Endodermal cell (in vitro differentiated cells): ENCODE measurements around the gene PTPMT1. TPM values are rescaled to one million over a fixed set of nuclear protein-coding genes. Genes with fewer than 3 reads are reported as not detected.
A peak's percentile ranks its signal among the peaks of the same experiment; 100 is the strongest.

Experiments used
- DNase-seq: peaks from one replicate; pipeline ENCODE4 v3.0.0-alpha.2; 2017
- H3K27ac ChIP-seq: 2 replicates; pipeline ENCODE4 v1.5.1; 2013; ENCODE audit warnings: mild to moderate bottlenecking, low read depth, low read length, moderate library complexity
- H3K27me3 ChIP-seq: 2 replicates; pipeline ENCODE4 v1.6.1; 2013; ENCODE audit warnings: mild to moderate bottlenecking, low read length, moderate library complexity; ENCODE audit not compliant: insufficient read depth, control insufficient read depth, poor library complexity, severe bottlenecking
- H3K36me3 ChIP-seq: 2 replicates; pipeline ENCODE4 v1.7.0; 2013; ENCODE audit warnings: mild to moderate bottlenecking, low read length, moderate library complexity; ENCODE audit not compliant: control insufficient read depth, insufficient read depth
- H3K4me1 ChIP-seq: one replicate; pipeline ENCODE4 v1.7.0; 2013; ENCODE audit warnings: low read length; ENCODE audit not compliant: control insufficient read depth, insufficient read depth
- H3K4me3 ChIP-seq: 2 replicates; pipeline ENCODE4 v1.5.1; 2013; ENCODE audit warnings: mild to moderate bottlenecking, low read length, moderate library complexity
- H3K9ac ChIP-seq: 2 replicates; pipeline ENCODE4 v1.6.1; 2013; ENCODE audit warnings: mild to moderate bottlenecking, low read length, moderate library complexity; ENCODE audit not compliant: poor library complexity, severe bottlenecking; ENCODE audit errors: extremely low read depth
- H3K9me3 ChIP-seq: 2 replicates; pipeline ENCODE4 v1.6.1; 2013; ENCODE audit warnings: mild to moderate bottlenecking, low read length, moderate library complexity; ENCODE audit not compliant: control insufficient read depth
- H3K27ac Mint-ChIP-seq: 2 replicates; pipeline ENCODE4 v1.8.0; 2020; ENCODE audit warnings: mixed read lengths
- H3K27me3 Mint-ChIP-seq: 2 replicates; pipeline ENCODE4 v1.8.0; 2021; ENCODE audit warnings: mild to moderate bottlenecking, mixed read lengths; ENCODE audit not compliant: insufficient read depth
- H3K36me3 Mint-ChIP-seq: 2 replicates; pipeline ENCODE4 v1.8.0; 2020; ENCODE audit warnings: low read depth, mixed read lengths
- H3K4me1 Mint-ChIP-seq: 2 replicates; pipeline ENCODE4 v1.8.0; 2020; ENCODE audit warnings: mixed read lengths
- H3K4me3 Mint-ChIP-seq: 2 replicates; pipeline ENCODE4 v1.8.0; 2020; ENCODE audit warnings: mild to moderate bottlenecking, moderate library complexity, mixed read lengths
- H3K9me3 Mint-ChIP-seq: 2 replicates; pipeline ENCODE4 v1.8.0; 2020; ENCODE audit warnings: mild to moderate bottlenecking, mixed read lengths
- CTCF ChIP-seq: fragments of 200-600 bp; sonication (generic); conservative IDR thresholded peaks from 2 replicates; pipeline ENCODE4 v1.5.0; 2021; ENCODE audit warnings: antibody characterized with exemption, mild to moderate bottlenecking
- WGBS, 2 experiments: methylation state at CpG; one replicate each; pipeline versions ENCODE4 v1.1.5 to v1.1.7; 2013; ENCODE audit warnings: missing lambda C conversion rate in 2 of 2, mixed read lengths in 1 of 2; ENCODE audit not compliant: insufficient coverage in 1 of 2, insufficient read length in 1 of 2; 5-methylcytosine and 5-hydroxymethylcytosine counted together
- total RNA-seq, 2 donors: library from RNA; stranded (reverse); fragmentation: NEBNext Ultra II Directional in 1 of 2; extraction: Animal tissue kit (Norgen Biotek cat#: 25700) in 1 of 2; gene quantifications; 2 replicates in 1 of 2; 3 replicates in 1 of 2; pipeline ENCODE4 v1.2.1, GENCODE V29; 2021

The PTPMT1 gene
- total RNA-seq, 2 donors from 2014 or later = 55.8 to 65.0 TPM

DNA sequence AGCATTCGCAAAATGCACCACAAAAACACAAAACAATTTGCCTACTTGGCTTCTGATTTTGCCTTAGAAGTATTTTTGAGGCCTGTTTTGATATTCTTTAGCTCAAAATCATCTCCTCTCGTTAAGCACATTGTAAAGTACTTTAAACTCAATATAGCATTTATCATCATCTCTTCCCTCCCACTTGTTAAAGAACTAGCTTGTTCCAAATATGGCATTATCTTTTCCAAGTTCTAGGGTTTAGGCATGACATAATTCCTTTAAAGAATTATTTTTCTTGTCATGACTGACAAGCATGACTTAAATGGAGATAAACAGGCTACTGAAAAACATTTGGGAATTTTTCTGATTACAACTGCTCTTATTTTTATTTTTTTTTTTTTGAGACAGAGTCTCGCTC lies 33.7 kb upstream of the PTPMT1 start:
- Histone ChIP-seq H3K9ac (no peak overlapping the region), H3K36me3 (peaks cover 53% of the 10 kb centered on the region), H3K4me3 (no peak overlapping the region), H3K4me1 (no peaks in the 10 kb centered on the region), H3K9me3 (no peaks in the 10 kb centered on the region), H3K27ac (no peak overlapping the region), H3K27me3 (no peaks in the 10 kb centered on the region)
- no peak for DNase-seq
- Mint-ChIP-seq H3K27me3 (no peaks in the 10 kb centered on the region), H3K9me3 (no peaks in the 10 kb centered on the region), H3K27ac (peak overlapping the region; percentile 65), H3K36me3 (peaks cover 22% of the 10 kb centered on the region), H3K4me3 (no peak overlapping the region), H3K4me1 (peaks cover 10% of the 10 kb centered on the region)
- 92 to 96% methylated on average over 3 of the region's 3 CpGs for WGBS, 2 experiments
- TF ChIP-seq CTCF = no peak

DNA sequence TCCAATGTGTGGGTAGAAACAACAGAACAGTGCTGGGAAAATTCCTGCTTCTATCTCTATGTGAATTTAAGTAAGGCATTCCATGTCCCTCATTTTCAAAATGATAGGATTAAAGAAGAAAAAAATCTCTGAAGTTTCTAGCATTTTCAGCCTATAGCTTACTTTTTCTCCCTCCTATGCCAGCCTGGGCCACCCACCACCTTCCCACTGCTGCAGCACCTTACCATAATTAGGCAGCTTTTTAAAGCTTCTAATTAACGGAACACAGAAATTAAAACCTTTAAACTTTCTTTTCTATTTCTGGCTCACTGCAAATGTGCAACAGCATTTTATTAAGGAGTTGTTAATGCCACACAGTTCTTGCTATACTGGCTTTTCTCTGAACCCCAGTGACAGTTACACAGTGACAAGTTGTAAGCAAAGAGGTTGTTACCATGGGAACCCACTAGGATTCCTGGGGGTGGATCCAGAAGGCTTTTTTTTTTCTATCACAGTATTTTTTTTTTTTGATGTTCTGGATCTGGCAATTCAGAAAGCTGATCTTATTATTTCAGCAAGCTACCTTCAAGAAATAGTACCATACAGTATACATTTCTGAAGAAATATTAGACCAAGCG lies 32.7 kb upstream of the PTPMT1 start:
- Histone ChIP-seq H3K27me3 (no peaks in the 10 kb centered on the region), H3K4me3 (no peak overlapping the region), H3K27ac (no peak overlapping the region), H3K36me3 (peaks cover 57% of the 10 kb centered on the region), H3K9me3 (no peaks in the 10 kb centered on the region), H3K4me1 (no peaks in the 10 kb centered on the region), H3K9ac (no peak overlapping the region)
- Mint-ChIP-seq H3K27ac (peak overlapping the region; percentile 55), H3K36me3 (peaks cover 28% of the 10 kb centered on the region), H3K4me1 (peaks cover 3% of the 10 kb centered on the region), H3K27me3 (no peaks in the 10 kb centered on the region), H3K4me3 (no peak overlapping the region), H3K9me3 (no peaks in the 10 kb centered on the region)
- no peak for TF ChIP-seq CTCF
- 90 to 100% methylated on average over 1 to 2 of the region's 2 CpGs for WGBS, 2 experiments
- no peak for DNase-seq

GRCh38 chr11:47533690-47534151 lies 31.7 kb upstream of the PTPMT1 start:
- TF ChIP-seq CTCF = no peak
- 93% methylated on average over 1 of the region's 2 CpGs; no CpG with 5 or more reads in 1 of the 2 experiments for WGBS, 2 experiments
- no peaks in the 10 kb centered on the region for H3K9me3 Mint-ChIP-seq
- H3K36me3 Mint-ChIP-seq = peaks cover 27% of the 10 kb centered on the region
- no peak overlapping the region for H3K27ac Mint-ChIP-seq
- H3K9ac ChIP-seq = no peak overlapping the region
- H3K4me1 Mint-ChIP-seq = peaks cover 4% of the 10 kb centered on the region
- no peaks in the 10 kb centered on the region for H3K4me1 ChIP-seq
- H3K4me3 Mint-ChIP-seq = no peak overlapping the region
- no peak overlapping the region for H3K4me3 ChIP-seq
- H3K27me3 ChIP-seq = no peaks in the 10 kb centered on the region
- DNase-seq = no peak
- no peaks in the 10 kb centered on the region for H3K27me3 Mint-ChIP-seq
- H3K9me3 ChIP-seq = no peaks in the 10 kb centered on the region
- H3K36me3 ChIP-seq = peaks cover 58% of the 10 kb centered on the region
- no peak overlapping the region for H3K27ac ChIP-seq
